ENCODE results near the gene AUH. TPM values are rescaled to one million over a fixed set of nuclear protein-coding genes. Genes with fewer than 3 reads are reported as not detected.

Gene AUH
- polyA plus RNA-seq, 3 donors = 4.0 to 9.9 (median 8.4) TPM

GRCh38 chr9:91364702-91365101 lies 3.0 kb upstream of the AUH start:
- Mint-ChIP-seq H3K36me3 (peaks cover 0 to under 1% of the 10 kb centered on the region in 2 donors), H3K4me3 (no peak overlapping the region), H3K27ac (no peak overlapping the region), H3K27me3 (ENCODE audit: low read depth in 3 of 3) (no peaks in the 10 kb centered on the region), H3K9me3 (peaks cover 0 to 9% (median 4%) of the 10 kb centered on the region in 7 donors), H3K4me1 (peaks cover 15% of the 10 kb centered on the region)
- 100% methylated on average over 2 of the region's 3 CpGs for WGBS (ENCODE audit: insufficient coverage)
- Histone ChIP-seq H3K27me3 (ENCODE audit: control insufficient read depth in 2 of 2, insufficient read depth in 2 of 2, low read length in 2 of 2) (no peaks in the 10 kb centered on the region), H3K4me3 (replicated peaks in 1 of 3; ENCODE audit: low read depth in 2 of 3, low read length in 3 of 3) (no peak overlapping the region), H2AFZ (ENCODE audit: insufficient read depth, low read depth, low read length, poor library complexity, severe bottlenecking) (no peak overlapping the region), H3K27ac (ENCODE audit: low read depth in 1 of 2, low read length in 2 of 2) (no peak overlapping the region), H3K4me1 (ENCODE audit: control insufficient read depth in 1 of 2, insufficient read depth in 2 of 2, low read length in 2 of 2) (peaks cover 16 to 21% of the 10 kb centered on the region in 2 donors), H3K79me2 (ENCODE audit: insufficient read depth, low read length) (peaks cover 18% of the 10 kb centered on the region), H4K20me1 (ENCODE audit: insufficient read depth, low read length) (no peaks in the 10 kb centered on the region), H3K9me3 (replicated peaks in 1 of 2; ENCODE audit: control insufficient read depth in 1 of 2, insufficient read depth in 1 of 2, low read length in 2 of 2) (peaks cover 0 to 11% of the 10 kb centered on the region in 2 donors), H3K4me2 (replicated peaks; ENCODE audit: extremely low read depth, low read length, poor library complexity, severe bottlenecking) (no peak overlapping the region), H3K9ac (ENCODE audit: insufficient read depth, low read length, poor library complexity, severe bottlenecking) (no peak overlapping the region), H3K36me3 (replicated peaks in 1 of 2; ENCODE audit: control insufficient read depth in 1 of 2, insufficient read depth in 2 of 2, low read length in 2 of 2) (no peaks in the 10 kb centered on the region)
- no peak for DNase-seq
- TF ChIP-seq CTCF (IDR thresholded peaks at IDR 0.05) = no peak
- intact Hi-C loops (cut with micrococcal nuclease) = loop anchor here (5.0 to 10.0 kb wide), 4 partner anchors 33 to 60 kb away; partner anchors contain the start of gene NFIL3 (in 1 of the 2)

GRCh38 chr9:91364005-91364404 lies 2.3 kb upstream of the AUH start:
- Mint-ChIP-seq H3K4me1 (peaks cover 21% of the 10 kb centered on the region), H3K4me3 (no peak overlapping the region), H3K36me3 (peaks cover 5 to 7% of the 10 kb centered on the region in 2 donors), H3K27ac (no peak overlapping the region), H3K9me3 (peaks cover 0 to 9% (median 4%) of the 10 kb centered on the region in 7 donors), H3K27me3 (ENCODE audit: low read depth in 3 of 3) (peaks cover 0 to 1% (median 0%) of the 10 kb centered on the region in 3 donors)
- Histone ChIP-seq H3K4me1 (ENCODE audit: control insufficient read depth in 1 of 2, insufficient read depth in 2 of 2, low read length in 2 of 2) (peaks cover 16 to 21% of the 10 kb centered on the region in 2 donors), H3K4me2 (replicated peaks; ENCODE audit: extremely low read depth, low read length, poor library complexity, severe bottlenecking) (no peak overlapping the region), H3K9me3 (replicated peaks in 1 of 2; ENCODE audit: control insufficient read depth in 1 of 2, insufficient read depth in 1 of 2, low read length in 2 of 2) (peaks cover 0 to 11% of the 10 kb centered on the region in 2 donors), H3K27ac (ENCODE audit: low read depth in 1 of 2, low read length in 2 of 2) (no peak overlapping the region), H2AFZ (ENCODE audit: insufficient read depth, low read depth, low read length, poor library complexity, severe bottlenecking) (no peak overlapping the region), H3K36me3 (replicated peaks in 1 of 2; ENCODE audit: control insufficient read depth in 1 of 2, insufficient read depth in 2 of 2, low read length in 2 of 2) (no peaks in the 10 kb centered on the region), H3K79me2 (ENCODE audit: insufficient read depth, low read length) (peaks cover 25% of the 10 kb centered on the region), H3K27me3 (ENCODE audit: control insufficient read depth in 2 of 2, insufficient read depth in 2 of 2, low read length in 2 of 2) (no peaks in the 10 kb centered on the region), H4K20me1 (ENCODE audit: insufficient read depth, low read length) (no peaks in the 10 kb centered on the region), H3K9ac (ENCODE audit: insufficient read depth, low read length, poor library complexity, severe bottlenecking) (no peak overlapping the region), H3K4me3 (replicated peaks in 1 of 3; ENCODE audit: low read depth in 2 of 3, low read length in 3 of 3) (no peak overlapping the region)
- intact Hi-C loops (cut with micrococcal nuclease) = loop anchor here (5.0 to 10.0 kb wide), 4 partner anchors 33 to 59 kb away; partner anchors contain the start of gene NFIL3 (in 1 of the 2)
- no peak for TF ChIP-seq CTCF (IDR thresholded peaks at IDR 0.05)
- DNase-seq = no peak
- WGBS (ENCODE audit: insufficient coverage) = 97% methylated on average over 7 of the region's 7 CpGs
